Brain pericyte (primary cell): Measurements from ENCODE around the gene FOXO3.
"Not testable (repeated sequence)": the region's sequence is repeated elsewhere in the genome, so short reads cannot be mapped to it uniquely, and the experiment has no call there.

Source experiments
- DNase-seq: peaks from one replicate; pipeline ENCODE4 v3.0.0-alpha.2; 2012; ENCODE audit warnings: low read depth, low spot score

The FOXO3 gene

DNA sequence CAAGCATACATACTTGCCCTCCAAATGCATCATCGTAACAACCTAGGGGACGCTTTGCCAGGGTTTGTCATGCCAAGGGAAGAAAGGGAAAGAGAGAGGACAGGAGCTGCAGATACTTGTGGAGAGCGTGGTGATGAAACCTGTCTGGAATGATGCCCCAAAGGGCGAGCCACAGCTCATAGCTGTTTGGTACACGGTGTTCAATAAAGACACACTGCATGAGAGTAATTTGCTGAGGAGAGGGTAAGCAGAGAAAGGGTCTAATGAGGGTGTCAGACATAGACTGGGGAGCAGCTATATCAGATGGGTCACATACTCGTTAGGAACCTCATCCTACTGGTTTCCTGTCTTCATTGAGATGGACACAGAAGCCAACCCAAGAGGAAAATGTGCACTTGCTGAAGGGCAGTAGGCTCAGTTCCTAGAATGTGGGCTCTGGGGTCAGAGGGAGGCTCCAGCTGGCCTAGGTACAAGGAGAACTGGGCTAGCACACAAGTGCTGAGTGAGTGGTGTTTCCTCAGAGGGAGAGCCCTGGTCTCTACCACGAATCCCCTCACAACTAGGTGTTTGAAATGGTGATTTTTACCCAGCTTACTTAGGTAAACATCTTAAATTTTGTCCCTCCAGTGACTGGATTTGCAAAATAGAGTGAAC lies 5.2 kb upstream of the FOXO3 start:
- no peak for DNase-seq

DNA sequence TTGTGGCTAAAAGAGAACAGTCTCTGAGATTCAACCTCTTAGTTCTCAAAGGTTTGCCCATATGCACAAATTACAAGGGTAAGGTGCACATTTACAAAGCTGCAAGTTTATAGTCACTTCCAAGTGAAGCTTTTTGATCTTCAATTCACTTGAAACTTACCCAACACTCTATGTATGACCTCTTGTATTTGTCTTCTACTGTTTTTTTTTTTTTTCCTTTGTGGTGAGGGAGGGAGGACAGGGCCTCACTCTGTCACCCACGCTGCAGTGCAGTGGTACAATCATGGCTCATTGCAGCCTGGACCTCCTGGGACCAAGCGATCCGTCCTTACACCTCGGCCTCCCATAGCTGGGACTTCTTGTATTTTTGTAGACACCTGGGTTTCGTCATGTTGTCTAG lies 4.5 kb upstream of the FOXO3 start:
- DNase-seq: no peak

DNA sequence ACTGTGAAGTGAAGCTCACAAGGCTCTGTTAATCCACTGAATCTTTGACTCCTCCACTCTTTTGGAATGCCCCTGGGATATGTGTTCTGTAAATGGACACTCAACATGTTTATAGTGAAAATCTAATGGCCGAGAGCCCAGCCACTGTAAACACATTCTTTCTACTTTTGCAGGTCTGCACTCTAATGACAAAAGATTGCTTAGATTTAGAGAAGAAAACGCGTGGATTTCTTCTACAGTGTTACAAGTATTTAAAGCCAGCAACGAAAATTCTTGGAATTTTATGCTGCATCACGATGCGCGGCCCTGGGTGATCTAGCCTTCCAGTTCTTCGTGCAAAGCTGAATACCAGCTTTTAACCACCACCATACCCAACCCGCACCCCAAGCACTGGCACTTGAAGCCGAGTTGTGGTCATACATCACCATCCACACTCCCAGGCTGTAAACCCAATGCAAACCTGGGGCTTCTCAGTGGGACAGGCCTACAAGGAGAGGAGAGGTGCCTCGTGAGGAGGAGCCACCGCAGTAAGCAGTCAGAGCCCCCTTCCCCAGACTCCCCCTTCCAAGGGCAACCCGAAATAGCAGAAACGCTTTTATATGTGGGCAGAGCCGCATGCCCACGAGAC lies 3.7 kb upstream of the FOXO3 start:
- no peak for DNase-seq

DNA sequence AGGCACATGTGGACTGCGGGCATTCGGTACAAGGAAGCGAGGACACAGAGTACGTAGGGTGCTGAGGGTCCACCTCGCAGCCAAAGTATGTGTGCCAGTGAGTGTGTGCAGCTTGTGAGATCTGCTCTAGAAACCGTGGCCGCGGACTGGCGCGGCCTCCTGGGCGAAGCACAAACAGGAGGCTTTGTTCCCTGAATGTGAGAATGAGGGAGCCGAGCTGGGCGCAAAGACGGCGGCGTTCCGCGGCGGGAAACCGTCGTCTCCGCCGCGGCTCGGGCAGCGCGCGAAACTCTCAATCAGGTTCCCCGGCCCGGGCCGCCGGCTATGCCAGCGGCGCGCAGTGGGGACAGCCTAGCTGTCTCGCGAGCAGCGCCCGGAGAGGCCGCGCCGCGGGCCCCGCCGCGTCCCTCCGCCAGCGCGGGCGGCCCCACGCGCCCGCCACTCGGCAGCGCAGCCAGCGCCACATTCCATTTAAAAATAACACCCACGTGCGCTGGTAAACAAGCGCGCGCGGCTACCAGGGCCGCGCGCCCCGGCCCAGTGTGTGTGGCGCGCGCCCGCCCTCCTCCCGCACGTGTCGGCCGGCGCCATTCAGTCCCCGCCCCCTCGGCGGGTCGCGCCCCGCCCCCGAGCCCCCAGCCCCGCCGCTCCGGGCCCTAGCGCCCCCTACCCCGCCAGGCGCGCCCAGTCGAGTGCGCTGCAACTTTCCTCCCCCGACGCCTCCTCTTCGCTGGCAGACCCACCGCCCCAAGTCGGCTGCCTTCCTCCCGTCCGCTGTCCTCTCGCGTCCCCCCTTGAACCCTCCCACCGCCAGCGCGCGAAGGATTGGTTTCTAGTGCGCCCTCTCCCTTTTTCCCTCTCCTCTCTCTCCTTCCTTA lies 3.0 kb upstream of the FOXO3 start:
- DNase-seq: no peak

DNA sequence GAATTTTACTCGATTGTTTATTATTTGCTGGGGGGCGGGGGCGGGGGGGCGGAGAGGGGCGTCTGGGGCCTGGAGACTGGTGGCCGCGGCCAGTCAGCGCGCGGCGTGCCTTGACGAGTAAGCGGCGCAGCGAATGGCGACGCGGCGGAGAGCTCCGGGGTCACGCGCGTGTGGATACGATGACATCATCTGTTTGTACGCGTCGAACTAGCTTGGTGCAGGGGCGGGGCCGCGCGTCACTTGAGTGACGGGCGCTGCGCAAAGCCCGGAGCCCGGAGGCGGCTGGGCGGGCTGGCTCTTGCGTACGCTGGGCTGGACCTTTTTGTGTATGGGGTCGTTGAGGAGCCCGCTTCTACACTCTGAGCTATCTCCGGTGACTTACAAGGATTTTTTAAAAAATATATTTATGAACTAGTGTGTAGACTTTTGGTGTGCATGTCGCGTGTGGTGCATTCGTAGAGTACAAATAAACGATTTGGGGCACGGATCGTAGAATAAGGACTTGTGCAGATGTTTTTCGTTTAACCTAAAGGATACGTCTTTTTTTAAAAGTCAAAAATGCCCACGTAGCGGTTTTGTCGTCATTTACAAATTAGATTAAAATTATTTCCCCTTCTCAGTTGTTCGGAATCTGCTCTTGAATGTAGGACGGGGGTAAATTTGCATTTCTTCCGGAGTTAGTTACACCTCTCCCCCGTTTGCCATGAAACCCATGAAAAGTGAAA lies 2.2 kb upstream of the FOXO3 start:
- peak; percentile 99 for DNase-seq

DNA sequence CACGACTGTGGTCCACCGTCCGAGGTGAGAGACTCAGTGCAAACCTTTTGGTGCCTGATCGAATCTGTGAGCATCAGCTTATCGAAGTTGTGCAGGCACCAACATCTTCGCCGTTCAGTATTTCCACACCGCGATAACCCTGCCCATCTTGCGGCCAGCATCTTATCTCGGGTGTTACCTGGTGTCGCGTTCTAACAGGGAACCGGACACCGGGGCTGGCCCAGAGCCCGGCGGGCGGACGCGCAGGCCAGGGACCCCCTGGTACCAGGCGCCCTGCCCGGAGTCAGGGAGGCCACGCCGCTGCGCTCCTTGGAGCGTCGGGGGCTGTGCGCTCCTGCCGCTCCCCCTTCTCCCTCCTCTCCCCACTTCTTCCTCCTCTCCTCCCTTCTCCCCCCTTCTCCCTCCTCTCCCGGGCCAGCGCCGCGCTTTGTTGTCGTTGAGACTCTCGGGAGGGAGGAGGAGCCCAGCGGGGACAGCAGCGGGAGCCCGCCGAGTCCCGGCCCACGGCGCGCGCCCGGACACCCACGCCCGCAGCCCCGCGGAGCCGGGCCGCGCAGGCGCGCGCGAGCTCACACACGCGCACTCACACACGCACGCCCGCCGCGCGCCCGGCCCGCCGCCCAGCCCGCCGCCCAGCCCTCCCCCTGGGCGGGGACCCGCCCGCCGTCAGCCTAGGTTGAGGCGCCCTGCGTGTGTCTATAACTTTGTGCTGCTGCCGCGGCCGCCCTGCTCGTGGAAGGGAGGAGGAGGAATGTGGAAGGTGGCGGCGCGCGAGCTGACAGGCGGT lies 1.4 kb upstream of the FOXO3 start:
- DNase-seq: peak; percentile 47

DNA sequence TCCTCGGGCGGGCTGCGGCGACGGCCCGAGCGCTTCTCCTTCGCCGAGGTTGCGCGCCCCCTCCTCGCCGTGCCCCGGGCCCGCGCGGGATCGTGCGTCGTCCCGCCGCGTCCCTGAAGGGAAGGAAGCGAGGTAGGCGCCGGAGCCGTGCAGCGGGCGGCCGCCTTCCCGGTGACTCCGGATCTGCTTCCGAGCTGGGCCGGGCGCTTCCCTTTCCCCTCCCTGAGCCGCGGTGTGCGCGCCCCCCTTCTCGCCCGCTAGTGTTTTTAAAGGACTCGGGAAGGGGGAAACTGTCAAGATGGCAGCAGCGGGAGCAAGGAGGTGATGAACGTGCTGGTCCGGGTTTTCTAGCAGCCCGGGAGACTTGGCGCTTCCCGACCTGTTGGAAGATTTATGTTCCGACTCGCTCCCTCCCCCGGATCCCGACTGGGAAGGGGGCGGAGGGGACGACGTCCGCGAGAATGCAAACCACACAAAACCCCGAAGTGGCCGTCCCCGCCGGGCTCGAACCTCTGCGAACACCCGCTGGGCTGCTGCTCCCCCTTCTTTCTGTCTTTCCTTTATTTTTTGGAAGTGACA lies 744 bp upstream of the FOXO3 start:
- peak; percentile 42 for DNase-seq

DNA sequence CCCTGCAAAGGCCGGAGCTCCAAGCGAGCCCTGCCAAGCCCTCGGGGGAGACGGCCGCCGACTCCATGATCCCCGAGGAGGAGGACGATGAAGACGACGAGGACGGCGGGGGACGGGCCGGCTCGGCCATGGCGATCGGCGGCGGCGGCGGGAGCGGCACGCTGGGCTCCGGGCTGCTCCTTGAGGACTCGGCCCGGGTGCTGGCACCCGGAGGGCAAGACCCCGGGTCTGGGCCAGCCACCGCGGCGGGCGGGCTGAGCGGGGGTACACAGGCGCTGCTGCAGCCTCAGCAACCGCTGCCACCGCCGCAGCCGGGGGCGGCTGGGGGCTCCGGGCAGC lies 561 bp downstream of the FOXO3 start:
- not testable (repeated sequence) for DNase-seq

DNA sequence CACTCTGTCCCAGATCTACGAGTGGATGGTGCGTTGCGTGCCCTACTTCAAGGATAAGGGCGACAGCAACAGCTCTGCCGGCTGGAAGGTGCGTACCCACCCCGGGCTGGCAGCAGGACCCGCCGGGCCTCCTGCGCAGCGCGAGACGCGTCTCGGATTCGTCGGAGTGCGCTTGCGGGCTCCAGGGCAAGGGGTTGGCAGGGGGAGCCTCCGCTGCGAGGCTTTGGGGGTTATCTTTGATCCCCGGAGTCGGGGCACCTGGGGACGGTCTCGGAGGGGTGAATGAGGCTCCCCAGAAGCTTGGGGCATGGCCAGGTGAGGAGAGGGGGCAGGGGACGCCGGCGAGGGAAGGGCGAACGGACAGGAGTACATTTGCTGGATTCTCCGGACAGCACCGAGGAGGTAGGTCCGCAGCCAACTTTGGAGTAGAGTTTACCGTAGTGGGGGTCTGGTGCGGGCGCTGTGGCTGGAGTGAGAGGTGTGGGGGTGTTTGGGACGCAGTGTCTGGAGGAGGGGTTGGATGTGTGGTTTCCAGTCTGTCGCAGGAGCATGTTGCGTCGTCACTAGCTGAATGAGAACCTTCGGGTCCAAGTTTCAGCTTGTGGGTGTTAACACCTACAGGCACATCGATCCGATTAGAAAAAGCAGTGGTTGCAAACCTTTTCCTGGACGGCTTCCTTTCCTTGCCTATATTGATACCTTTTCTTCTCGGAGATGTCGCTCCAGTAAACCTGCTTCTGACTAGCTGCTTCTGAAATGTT lies 1.2 kb downstream of the FOXO3 start:
- DNase-seq: no peak

DNA sequence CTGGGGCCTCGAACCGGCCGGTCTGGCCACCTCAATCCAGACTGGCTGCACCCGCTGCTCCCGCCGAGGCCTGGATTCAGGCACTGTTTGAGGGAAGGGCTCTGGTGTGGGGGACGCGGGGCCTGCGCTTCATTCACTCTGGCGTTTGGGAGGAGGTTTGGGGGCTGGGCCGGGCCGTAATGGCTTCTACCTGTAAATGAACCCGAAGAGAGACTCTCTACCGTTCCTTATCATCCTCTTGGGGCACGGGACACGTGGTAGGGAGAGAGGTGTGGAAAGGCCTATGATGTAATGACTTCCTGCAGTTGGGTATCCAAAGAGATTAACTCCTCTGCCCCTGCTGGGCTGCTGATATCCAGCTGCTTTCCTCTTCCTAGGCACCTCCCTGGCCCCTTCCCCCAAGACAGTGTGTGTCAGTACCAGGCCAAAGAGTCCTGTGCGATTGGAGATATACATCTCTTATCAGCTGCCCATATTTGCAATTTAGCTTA lies 1.8 kb downstream of the FOXO3 start:
- no peak for DNase-seq

DNA sequence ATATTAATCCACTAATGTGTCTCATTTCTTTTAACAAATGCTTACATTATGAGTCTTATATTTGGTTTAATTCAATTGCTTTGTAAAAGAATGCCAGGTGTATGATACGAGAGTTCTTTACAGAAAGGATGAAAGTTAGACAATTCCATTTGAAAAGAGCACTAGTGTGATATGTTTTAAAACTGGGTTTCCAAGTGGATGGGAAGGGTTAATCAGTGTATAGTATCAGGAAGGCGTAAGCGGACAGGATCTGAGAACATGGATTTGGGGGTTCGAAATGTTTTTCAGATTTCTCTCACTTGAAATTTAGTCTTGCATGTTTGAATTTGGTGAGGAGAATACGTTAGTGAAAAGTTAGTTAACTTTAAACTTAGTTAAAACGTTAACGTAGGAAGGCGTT lies 2.6 kb downstream of the FOXO3 start:
- DNase-seq: no peak

DNA sequence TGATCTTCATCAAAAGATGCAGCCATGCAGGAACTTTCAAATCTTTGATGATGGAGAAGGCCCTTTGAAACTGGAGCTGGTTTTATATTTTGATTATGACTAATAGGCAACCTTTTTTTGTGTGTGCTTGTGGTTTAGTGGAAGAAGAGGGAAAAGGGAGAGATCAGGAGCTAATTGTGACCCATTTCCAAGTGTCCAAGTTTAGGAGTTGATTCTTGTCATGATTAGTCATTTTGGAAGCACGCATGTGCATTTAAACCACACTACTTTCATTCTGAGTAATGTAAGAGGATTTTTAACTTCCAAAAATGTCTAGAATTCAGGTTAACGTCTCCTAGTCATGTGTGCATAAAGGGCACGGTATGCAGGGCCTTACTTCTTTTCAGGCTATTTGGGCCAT lies 3.5 kb downstream of the FOXO3 start:
- peak; percentile 34 for DNase-seq

DNA sequence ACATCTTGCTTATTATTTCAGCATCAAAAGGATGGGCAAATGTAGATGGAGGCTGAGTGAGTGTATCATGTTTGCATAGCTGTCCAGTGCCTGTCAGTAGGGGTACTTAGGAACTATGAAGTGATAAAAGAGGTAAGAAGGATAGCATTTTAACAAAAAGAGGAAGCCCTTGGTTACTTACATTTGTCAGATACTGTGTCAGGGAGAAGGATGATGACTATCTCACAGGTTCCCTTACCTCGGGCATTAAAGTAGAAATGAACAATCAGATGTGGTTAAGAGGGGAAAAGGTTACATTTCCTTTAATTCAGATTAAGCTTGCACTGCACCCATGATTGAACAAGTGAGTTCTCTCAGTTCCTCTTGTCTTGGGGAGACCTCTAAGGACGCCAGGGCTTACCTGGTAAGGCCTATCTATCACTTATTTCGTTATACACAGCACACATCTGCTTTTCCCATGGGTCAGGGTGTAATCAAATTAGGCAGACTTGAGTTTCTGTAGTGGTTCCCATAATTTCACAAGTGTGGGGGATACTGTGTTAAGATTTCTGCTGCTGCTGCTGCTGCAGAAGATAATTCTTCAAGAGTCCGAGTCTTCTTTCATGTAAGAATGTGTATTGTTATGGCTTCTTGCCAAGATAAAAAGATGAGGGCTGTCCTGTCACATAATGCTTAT lies 4.5 kb downstream of the FOXO3 start:
- no peak for DNase-seq

DNA sequence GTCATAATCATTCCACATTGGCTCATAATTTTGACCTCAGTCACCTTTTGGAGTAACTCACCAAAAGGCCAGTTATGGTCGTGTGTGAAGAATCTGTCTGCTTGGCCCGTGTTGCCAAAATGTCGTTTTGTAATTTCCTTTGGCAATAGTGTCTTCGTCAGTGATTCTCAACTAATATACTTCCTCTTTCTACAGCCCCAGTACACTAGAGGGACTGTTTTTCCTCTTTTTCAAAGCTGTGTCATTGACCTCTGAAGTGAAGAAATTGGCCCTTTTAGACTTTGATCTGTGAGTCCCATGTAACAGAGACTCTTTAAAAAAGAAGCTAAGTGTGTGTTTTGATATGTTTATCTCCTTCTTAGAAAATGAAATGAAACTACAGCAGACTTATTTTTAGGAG lies 5.2 kb downstream of the FOXO3 start:
- no peak for DNase-seq

DNA sequence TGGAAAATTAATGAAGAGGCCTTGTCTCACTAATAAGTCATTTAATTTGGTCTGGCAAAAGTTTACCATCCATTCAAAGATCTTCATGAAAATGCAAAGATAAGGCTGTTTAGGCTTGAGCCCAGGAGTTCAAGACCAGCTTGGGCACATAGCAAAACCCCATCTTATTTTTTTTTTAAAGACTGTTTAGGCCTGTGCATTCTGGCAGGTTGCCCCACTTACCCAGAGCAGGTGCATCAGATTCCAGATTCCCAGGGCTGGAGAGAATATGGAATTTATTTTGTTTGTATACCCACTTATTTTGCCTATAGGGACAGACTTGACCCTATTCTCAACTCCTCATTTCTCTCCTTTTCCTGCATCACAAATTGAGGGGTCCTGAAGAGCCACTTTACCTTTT lies 5.7 kb downstream of the FOXO3 start:
- no peak for DNase-seq

DNA sequence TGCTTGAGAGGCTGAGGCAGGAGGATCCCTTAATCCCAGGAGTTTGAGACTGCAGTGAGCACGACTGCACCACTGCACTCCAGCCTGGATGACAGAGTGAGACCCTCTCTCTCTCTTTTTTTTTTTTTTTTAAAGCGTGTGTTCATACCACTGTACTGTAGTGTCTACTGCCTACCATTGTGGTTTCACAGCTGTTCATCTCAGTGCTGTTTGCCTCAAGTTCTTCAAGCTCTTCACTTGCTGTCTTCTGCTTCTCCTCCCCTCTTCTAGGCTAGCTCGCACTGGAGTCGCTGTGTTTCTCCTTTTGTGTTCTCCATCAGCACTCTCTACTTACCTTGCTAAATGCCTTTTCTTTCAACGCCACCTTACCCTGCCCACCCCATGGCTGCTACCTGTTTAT lies 7.4 kb downstream of the FOXO3 start:
- no peak for DNase-seq

DNA sequence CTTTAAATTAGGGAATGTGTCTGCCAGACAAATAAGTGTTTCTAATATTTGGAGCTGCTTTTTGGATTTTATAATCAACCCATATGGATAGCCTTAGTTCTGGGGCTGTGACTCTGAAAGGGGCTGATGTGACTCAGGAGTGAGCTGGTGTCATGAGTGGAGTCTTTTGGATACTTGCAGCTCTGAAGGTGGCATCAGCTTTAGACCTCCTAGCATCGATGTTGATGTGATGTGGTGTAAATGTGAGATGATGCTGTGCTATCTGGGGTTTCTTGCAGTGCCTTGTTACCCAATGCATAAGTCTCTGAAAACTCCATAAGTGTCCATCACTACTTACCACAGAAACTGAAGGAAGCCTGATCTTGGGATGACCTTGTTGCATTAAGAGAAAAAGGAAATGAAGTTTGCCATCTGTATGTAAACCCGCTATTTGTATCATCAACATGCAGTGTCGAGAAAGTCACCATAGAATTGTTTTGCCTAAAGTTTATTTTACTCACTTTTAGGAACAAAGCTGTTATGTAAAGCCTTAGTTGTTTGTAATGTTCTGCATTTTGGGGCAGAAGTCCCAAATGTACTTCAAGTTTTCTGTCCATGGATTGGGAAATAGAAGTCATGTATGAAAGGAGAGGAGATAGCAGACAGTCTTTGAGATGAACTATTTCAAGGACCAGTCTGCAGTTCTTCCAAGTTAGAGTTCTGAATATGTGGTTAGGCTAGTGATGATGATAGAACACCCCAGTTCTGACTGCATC lies 8.0 kb downstream of the FOXO3 start:
- DNase-seq: no peak

DNA sequence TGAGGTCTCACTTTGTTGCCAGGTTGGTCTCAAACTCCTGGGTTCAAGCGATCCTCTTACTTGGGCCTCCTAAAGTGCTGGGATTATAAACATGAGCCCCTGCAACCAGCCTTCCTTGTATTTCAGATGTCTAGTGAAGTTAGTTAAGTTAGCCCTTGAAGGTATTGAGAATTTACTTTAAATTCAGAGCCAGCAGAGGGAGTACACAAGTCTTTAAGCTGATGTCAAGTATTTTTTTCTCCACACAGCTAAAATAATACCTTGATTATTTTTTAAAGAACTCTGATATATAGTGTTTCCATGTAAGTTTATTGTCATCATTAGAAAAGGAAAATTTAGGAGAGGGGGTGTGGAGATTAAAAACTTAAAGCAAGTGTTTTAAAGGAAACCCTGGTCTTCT lies 9.8 kb downstream of the FOXO3 start:
- DNase-seq: no peak
